GDM1 (cell line): ENCODE measurements around the gene ZNF860.
"Not testable (repeated sequence)": the region's sequence is repeated elsewhere in the genome, so short reads cannot be mapped to it uniquely, and the experiment has no call there.

Source experiments
- DNase-seq: peaks from one replicate; lab custom pipeline; 2025; lab: John Stamatoyannopoulos, UW

ZNF860 gene

DNA sequence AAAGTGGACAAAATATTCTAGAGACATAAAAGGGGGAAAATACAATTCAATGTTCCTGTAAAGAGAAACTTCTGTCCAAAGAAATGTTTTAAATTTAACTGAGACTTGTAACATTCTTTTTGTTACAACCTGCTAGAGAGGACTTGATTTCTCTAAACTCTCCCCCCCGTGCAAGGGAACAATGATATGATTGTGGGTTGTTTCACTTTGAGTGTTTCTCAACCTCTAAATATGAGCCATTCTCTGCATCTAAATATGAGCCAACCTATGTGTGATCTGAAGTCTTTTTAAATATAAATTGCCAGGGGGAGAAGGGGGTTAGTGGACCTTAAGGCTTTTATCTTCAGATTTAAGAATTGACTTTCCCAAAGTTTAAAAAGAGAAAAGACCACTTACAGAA is 14.6 kb downstream of the ZNF860 start:
- no peak for DNase-seq

DNA sequence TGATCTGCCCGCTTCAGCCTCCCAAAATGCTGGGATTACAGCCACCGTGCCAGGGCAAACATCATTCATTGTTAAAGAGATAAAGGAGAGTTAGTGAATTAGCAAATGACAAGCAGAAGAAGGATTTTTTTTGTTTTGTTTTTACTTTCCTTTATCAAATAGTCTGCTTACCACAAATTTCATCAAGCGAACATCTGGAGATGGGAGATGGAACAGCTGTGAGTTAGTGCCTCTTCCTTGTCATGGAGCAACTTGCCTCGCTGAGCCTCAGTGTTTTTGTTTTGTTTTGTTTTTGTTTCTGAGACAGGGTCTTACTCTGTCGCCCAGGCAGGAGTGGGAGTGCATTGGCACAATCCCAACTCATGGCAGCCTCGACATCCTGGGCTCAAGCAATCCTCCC is 15.9 kb downstream of the ZNF860 start:
- no peak for DNase-seq

DNA sequence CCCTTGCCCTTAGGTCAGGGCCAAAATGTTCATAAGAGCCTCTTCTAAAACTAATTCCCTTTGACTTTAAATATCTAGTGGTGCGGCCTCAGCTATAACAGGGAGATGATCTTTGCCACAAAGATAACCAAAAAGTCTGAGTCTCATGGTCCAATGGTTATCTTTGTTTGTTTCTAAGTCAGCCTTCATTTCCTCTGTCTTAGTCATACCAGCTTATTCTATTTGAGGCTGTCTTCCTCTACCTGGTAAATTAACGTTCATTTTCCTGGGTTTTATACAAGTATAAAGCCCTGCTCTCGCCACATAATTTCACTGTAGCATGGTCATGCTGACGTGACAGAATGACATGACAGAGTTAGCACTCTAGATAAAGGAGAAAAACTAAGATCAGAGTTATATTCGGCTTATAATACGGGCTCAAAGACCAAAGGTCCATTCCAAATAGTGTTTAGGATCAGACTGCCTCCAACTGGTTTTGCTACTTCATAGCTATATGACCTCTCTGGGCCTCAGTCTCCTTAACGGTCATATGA is 18.4 kb downstream of the ZNF860 start:
- DNase-seq: no peak

DNA sequence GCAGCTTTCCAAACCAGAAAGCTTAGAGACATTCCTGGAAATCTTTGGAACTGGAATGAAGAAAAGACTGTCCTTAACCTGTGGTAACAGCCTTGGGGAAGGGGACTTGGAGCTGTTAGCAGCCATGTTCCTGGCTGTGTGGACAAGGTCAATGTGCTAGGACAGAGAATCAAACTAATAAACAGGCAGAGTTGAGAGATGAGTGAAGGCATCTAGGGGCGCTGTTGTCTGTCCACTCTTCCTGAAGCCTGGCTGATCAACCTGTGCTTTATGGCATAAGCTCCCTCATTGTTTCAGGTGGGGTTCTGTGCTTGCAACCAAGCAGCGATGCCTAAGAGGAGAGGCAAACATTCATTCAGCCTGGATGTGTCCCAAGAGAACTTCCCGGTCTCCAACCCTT is 19.3 kb downstream of the ZNF860 start:
- DNase-seq: no peak

DNA sequence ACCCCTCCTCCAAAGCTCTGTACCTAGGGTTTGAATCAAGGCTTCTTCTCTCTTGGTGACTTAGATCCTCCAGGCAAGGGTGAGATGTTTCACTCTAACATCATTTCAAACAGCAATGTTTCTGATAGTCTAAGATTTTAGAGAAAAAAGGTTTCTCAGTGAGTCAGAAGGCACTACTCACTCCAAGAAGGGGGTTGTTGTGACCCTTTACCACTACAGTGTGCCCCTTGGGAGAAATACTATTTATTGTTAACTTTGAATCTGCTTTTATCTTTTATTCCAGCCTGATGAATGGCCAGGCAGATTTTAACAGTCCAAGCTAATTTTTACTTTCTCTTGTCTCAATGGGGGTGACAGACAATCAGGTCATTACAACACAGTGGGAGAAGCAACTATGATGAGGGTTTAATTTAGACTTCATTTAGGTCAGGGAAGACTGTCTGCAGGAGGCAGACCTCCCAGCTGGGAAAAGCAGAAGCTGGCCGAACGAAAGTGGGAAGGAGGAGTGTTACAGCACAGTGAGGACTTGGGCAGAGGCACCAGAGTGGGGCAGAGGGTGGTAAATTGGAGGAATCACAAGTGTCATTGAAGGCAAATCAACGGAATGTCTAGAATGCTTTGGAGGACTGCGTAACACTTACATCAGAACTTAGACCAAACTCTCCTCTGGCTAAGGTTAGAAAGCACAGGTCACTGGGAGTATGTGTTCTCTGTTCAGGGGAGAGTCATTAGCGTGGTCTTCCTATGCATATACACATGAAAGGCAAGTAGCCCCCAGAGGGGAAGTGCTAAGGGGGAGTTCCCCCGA is 21.2 kb downstream of the ZNF860 start:
- DNase-seq: no peak

DNA sequence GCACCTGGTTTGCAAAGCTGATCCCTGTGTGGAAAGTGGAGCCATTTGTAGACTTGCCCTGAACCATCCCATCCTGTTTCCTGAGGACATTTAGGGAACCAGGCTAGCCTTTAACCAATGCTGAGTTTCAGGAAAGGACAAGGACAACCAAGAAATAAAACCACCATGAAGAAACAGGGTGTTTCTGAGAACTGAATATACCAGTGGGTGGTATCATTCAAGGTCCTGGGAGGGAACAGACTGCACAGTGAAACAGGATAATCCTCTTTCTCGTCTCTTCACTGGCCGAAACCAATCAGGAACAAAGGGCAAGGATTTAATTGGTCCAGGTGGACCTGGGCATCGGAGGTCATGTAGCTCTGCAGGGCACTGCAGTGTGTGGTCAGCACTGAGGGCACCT is 21.8 kb downstream of the ZNF860 start:
- no peak for DNase-seq

DNA sequence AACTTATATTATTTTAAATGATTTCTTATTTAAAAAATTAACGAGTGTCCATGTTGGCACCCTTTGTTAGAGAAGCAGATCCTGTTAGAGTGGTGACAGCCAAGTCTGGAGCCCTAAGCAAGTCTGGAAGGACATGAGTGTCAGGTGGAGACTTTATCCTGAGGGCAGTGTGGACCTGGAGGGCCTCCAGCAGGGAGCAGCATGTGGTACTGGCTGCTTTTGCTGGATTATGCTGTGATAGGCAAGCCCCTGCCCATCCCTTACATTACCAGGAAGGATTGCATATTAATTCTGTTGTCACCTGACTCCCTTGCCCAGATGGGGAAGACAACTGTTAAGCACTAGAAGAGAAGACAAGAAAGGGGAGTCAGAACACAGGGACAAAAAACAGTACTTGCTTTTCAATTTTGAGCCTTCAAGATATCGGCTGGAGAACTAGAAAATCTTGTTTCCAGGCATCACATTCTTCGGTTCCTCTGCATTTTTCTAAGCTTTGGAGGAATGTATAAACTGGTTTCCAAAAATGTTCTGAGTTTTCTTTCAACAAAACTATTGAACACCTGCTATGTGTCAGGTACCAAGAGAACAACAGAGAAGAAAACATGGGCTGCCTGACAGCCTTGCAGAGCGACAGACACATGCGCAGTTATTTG is 22.7 kb downstream of the ZNF860 start:
- DNase-seq: no peak

DNA sequence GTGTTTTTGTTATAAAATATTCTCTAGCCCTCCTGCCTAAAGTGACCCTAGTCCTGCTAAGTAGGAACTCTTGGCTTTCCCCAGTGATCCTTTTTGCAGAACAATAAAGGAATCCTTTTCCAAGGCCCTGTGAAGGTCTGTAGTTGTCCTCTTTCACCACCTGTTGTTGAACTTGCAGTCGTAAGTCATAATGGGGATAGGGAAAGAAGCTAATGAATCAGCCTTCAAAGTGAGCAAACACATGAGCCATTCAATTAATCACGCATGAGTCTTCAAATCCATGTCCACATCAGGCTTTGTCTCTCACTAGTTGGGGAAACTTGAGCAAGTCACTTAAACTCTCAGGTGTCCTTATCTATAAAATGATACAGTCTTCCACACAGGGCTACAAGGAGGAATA is 27.6 kb downstream of the ZNF860 start:
- no peak for DNase-seq

DNA sequence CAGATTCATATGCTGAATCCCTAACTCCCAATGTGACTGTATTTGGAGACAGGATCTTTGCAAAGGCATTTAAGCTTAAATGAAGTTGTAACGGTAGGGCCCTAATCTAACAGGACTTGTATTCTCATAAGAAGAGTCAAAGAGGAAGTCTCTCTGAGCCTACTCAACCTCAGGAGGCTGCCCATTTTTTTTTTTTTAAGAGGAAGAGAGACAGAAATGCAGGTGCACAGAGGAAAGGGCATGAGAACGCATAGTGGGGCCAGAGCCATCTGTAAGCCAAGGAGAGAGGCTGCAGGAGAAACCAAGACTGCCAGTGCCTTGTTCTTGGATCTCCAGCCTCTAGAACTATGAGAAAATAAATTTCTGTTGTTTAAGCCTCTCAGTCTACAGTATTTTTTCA is 28.4 kb downstream of the ZNF860 start:
- DNase-seq: no peak

DNA sequence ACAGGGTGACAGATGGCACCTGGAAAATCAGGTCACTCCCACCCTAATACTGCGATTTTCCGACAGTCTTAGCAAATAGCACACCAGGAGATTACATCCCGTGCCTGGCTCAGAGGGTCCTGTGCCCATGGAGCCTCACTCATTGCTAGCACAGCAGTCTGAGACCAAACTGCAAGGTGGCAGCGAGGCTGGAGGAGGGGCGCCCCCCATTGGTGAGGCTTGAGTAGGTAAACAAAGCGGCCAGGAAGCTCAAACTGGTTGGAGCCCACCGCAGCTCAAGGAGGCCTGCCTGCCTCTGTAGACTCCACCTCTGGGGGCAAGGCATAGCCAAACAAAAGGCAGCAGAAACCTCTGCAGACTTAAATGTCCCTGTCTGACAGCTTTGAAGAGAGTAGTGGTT is 29.1 kb downstream of the ZNF860 start:
- DNase-seq: not testable (repeated sequence)

DNA sequence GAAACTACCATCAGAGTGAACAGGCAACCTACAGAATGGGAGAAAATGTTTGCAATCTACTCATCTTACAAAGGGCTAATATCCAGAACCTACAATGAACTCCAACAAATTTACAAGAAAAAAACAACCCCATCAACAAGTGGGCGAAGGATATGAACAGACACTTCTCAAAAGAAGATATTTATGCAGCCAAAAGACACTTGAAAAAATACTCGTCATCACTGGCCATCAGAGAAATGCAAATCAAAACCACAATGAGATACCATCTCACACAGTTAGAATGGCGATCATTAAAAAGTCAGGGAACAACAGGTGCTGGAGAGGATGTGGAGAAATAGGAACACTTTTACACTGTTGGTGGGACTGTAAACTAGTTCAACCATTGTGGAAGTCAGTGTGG is 34.1 kb downstream of the ZNF860 start:
- not testable (repeated sequence) for DNase-seq

DNA sequence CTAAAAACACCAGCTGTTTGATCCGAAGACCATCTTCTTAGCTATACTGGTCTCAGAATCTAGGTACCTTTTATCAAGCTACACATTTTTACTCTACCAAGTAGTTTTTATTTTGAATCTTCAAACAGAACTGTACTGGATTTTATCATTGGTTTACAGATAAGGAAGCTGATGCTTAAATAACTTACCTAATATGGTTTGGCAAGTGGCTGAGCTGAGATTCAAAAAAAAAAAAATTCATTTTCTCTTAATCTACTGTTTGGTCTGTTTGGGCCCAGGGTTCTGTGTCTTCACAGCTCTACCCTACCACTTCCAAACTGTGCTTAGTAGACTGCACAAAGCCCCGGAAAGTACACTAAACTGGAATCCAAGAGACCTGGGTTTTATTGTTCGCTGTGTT is 35.7 kb downstream of the ZNF860 start:
- no peak for DNase-seq

DNA sequence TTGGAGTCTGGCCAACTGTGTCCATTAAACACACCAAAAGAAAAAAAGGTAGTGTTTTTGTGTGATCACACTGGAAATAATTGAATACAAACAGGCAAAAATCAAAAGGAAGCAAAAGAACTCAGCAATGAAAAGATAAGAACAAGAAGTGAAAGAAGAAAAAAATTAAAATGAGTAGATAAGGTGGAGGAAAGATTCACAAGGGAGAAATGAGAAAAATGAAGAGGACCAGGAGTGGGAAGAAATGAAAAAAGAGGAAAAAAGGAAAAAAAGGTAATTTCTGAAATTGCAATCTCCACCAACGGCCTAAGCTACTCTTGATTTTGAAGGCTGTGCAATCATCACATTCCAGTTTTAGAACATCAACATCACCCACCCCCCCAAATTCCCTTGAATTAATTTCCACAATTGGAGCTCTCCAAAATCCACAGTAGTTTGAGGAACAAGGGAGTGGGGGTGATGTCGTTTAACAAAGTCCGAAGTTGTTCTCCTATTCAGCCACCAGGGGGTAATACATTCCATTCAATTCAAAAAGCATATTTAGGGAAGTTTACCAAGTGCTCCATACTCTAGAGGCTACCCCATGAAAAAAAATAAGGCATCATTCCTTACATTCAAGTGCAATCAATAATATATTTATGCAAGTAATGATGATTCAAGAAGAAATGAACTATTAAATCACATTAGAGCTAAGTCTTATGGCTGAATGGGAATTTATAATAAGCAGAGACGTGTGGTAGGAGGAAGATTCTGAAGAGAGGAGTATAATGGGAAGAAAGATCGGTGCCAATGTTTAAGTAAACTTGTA is 37.4 kb downstream of the ZNF860 start:
- peak; percentile 33 for DNase-seq

DNA sequence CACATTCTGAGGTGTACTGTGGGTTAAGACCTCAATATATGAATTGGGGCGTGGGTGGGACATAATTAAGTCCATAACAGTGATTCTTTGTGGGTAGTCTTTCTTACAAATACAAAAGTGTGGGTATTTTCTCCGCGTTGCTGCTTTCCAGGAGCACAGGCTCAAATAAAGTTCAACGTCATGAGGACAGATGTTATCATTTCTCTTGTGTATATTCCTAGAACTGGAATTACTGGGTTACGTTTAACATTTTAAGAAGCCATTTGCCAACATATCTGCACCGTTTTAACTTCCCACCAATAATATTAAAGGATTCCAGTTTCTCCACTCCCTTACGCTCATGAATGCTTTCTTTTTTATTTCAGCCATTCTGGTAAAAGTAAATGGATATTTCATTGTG is 39.6 kb downstream of the ZNF860 start:
- no peak for DNase-seq

DNA sequence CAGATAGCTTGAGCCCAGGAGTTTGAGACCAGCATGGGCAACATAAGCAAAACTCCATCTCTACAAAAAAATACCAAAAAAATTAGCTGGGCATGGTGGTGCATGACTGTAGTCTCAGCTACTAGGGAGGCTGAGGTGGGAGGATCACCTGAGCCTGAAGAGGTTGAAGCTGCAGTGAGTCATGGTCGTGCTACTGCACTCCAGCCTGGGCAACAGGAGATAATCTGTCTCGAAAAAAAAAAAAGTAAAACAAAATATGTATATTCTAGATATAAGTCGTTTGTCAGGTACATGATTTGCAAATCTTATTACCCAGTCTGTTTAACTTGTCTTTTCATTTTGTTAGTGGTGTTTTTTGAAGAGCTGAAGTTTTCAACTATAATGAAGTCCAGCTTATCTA is 40.2 kb downstream of the ZNF860 start:
- DNase-seq: no peak

DNA sequence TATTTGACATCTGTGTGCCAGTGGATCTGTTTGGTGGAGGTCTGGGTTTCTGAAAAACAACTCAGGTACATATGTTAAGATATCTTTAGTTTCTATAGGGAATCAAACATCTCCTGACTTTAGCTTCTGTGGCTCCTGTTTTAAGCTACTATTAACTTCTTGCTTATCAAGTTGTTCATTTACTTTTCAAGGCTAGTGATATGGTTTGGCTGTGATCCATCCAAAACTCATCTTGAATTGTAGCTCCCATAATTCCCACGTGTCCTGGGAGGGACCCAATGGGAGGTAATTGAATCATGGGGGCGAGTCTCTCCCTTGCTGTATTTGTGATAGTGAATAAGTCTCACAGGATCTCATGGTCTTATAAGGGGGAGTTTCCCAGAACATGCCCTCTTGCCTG is 41.4 kb downstream of the ZNF860 start:
- no peak for DNase-seq

DNA sequence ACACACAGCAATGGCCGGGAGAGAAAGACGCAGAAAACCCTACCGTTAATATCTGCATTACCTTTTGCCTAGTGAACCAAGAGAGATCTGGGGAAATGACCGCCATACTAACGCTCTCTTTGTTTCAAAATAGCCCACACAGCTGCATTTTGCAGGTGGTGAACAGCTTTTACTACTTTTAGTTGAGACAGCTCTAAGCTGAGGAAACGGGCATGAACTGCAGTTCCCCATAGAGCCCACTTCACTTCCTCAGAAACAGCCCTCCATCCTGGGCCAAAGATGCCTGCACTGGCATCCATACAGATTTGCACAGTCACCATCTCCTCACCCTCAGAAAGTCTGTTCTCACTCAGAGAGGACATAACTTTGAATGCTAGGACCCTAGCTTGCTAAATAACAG is 45.0 kb downstream of the ZNF860 start:
- peak; percentile 48 for DNase-seq

DNA sequence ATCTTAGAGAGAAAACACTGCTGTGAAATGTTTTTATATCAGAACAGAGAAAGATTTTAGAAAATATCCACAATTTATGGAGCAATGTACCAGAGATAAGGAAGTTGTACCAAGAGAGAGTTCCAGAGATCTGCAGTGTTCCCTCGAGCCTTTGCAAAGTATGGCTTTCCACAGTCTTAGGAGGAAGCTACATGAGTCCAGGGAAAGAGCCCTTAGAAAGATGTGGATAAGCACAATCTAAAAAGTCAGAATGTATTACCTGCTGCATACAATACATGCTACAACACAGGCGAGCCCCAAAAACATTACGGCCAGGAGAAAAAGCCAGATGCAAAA is 56.4 kb downstream of the ZNF860 start:
- DNase-seq: no peak

DNA sequence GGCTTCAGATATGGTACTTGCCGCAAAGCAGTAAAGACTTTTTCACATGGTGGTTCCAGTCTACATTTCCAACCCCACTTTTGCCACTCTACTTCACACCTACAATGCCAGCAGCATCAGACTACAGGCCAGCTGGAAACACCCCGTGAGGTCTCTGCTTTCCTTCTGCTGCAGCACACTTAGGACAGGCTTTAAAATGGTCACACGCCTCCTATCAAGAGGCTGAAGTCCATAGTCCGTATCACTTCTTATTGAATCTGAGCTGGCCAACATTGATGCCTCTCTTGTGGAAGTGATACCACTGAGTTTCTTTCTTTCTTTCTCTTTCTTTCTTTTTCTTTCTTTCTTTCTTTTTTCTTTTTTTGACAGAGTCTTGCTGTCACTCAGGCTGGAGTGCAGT is 59.8 kb downstream of the ZNF860 start:
- DNase-seq: no peak
